ENCODE results near the gene UGT1A9.

DNA sequence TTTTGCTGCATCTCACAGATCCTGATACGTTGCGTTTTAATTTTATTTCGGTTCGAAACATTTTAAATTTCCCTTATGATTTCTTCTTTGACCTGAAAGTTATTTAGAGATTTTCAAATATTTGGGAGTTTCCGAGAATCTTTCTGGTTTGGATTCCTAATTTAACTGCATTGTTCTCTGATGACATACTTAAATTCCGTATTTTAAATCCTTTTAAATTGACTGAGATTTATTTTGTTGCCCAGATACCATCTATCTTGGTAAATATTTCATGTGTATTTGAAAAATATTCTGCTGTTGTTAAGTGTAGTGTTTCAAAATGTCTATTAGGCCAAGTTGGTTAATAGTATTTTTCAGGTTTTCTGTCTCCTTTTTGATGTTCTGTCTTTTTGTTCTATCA lies 144.2 kb downstream of the UGT1A9 start:
- TF ChIP-seq, protein P1, sequence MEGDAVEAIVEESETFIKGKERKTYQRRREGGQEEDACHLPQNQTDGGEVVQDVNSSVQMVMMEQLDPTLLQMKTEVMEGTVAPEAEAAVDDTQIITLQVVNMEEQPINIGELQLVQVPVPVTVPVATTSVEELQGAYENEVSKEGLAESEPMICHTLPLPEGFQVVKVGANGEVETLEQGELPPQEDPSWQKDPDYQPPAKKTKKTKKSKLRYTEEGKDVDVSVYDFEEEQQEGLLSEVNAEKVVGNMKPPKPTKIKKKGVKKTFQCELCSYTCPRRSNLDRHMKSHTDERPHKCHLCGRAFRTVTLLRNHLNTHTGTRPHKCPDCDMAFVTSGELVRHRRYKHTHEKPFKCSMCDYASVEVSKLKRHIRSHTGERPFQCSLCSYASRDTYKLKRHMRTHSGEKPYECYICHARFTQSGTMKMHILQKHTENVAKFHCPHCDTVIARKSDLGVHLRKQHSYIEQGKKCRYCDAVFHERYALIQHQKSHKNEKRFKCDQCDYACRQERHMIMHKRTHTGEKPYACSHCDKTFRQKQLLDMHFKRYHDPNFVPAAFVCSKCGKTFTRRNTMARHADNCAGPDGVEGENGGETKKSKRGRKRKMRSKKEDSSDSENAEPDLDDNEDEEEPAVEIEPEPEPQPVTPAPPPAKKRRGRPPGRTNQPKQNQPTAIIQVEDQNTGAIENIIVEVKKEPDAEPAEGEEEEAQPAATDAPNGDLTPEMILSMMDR (IDR thresholded peaks at IDR 0.05; ENCODE audit: poor library complexity) = no peak
- TF ChIP-seq EZH2phosphoT487 (IDR thresholded peaks at IDR 0.05; ENCODE audit: low read depth, severe bottlenecking, unreplicated experiment) (no peak), EZH2 (IDR thresholded peaks at IDR 0.05; ENCODE audit: borderline replicate concordance) (no peak)

Measured in hepatocyte (in vitro differentiated cells).